Keratinocyte (primary cell): ENCODE data around the gene KIAA1755. TPM values are rescaled to one million over a fixed set of nuclear protein-coding genes. Genes with fewer than 3 reads are reported as not detected.
A peak's percentile ranks its signal among the peaks of the same experiment; 100 is the strongest.

Experiments
- DNase-seq: peaks from one replicate; pipeline ENCODE4 v3.0.0-alpha.2; 2011; ENCODE audit warnings: low read depth, missing footprints, low spot score
- FAIRE-seq: peaks from 2 replicates; lab custom pipeline; 2011; peaks lifted over from hg19 to GRCh38; lab: Jason Lieb, UNC
- H2AFZ ChIP-seq: 2 replicates; pipeline ENCODE4 v1.6.0; 2012; ENCODE audit warnings: low read length, control low read depth, inconsistent platforms; ENCODE audit not compliant: control insufficient read depth
- H3K27ac ChIP-seq: 2 replicates; pipeline ENCODE4 v1.5.1; 2011; ENCODE audit warnings: low read length; ENCODE audit not compliant: control insufficient read depth, insufficient read depth
- H3K27me3 ChIP-seq: 3 replicates; pipeline ENCODE4 v1.6.0; 2011; ENCODE audit warnings: low read length; ENCODE audit not compliant: control insufficient read depth, insufficient read depth; ENCODE audit errors: extremely low read depth
- H3K36me3 ChIP-seq, 2 experiments: 2 replicates in 1 of 2; 3 replicates in 1 of 2; pipeline ENCODE4 v1.5.1; 2011; ENCODE audit warnings: low read length in 2 of 2, mild to moderate bottlenecking in 1 of 2; ENCODE audit not compliant: control insufficient read depth in 2 of 2, insufficient read depth in 2 of 2; ENCODE audit errors: extremely low read depth in 1 of 2
- H3K4me1 ChIP-seq: 3 replicates; pipeline ENCODE4 v1.5.1; 2011; ENCODE audit warnings: low read length; ENCODE audit not compliant: control insufficient read depth, insufficient read depth; ENCODE audit errors: extremely low read depth
- H3K4me2 ChIP-seq: 3 replicates; pipeline ENCODE4 v1.6.0; 2011; ENCODE audit warnings: low read depth, low read length; ENCODE audit not compliant: control insufficient read depth, insufficient read depth; ENCODE audit errors: extremely low read depth
- H3K4me3 ChIP-seq, 3 experiments: fragments of 200-600 bp in 1 of 3; sonication (generic) in 1 of 3; 2 replicates in 2 of 3; 3 replicates in 1 of 3; pipeline ENCODE4 v1.5.1; 2011 to 2016; ENCODE audit warnings: low read length in 3 of 3, mild to moderate bottlenecking in 3 of 3, control low read depth in 2 of 3, inconsistent platforms in 1 of 3, low read depth in 1 of 3, mixed read lengths in 1 of 3, mixed run types in 1 of 3, moderate library complexity in 1 of 3; ENCODE audit not compliant: control insufficient read depth in 2 of 3, insufficient read depth in 2 of 3; ENCODE audit errors: extremely low read depth in 1 of 3
- H3K79me2 ChIP-seq: 2 replicates; pipeline ENCODE4 v1.6.0; 2012; ENCODE audit warnings: low read length; ENCODE audit not compliant: control insufficient read depth, insufficient read depth
- H3K9ac ChIP-seq: 3 replicates; pipeline ENCODE4 v1.6.0; 2011; ENCODE audit warnings: low read length; ENCODE audit not compliant: control insufficient read depth, insufficient read depth; ENCODE audit errors: extremely low read depth
- H3K9me1 ChIP-seq: 3 replicates; pipeline ENCODE4 v1.6.0; 2011; ENCODE audit warnings: low read length; ENCODE audit not compliant: control insufficient read depth, insufficient read depth; ENCODE audit errors: extremely low read depth
- H3K9me3 ChIP-seq: 2 replicates; pipeline ENCODE4 v1.5.1; 2012; ENCODE audit warnings: low read depth, low read length; ENCODE audit not compliant: control insufficient read depth
- H4K20me1 ChIP-seq: 3 replicates; pipeline ENCODE4 v1.6.0; 2011; ENCODE audit warnings: low read length; ENCODE audit not compliant: control insufficient read depth, insufficient read depth; ENCODE audit errors: extremely low read depth
- CTCF ChIP-seq, 3 experiments: IDR thresholded peaks in 1 of 3; conservative IDR thresholded peaks in 1 of 3; optimal IDR thresholded peaks in 1 of 3; 2 replicates in 2 of 3; 3 replicates in 1 of 3; pipeline versions ENCODE3 to v1.5.1; 2011; ENCODE audit warnings: low read length in 3 of 3, mild to moderate bottlenecking in 3 of 3, moderate library complexity in 2 of 3, control low read depth in 1 of 3, inconsistent platforms in 1 of 3; ENCODE audit not compliant: insufficient read depth in 2 of 3; ENCODE audit errors: extremely low read depth in 1 of 3
- EZH2 ChIP-seq: IDR thresholded peaks from one replicate; pipeline ENCODE4 v1.6.1; 2012; ENCODE audit warnings: inconsistent platforms, mild to moderate bottlenecking, low read length, moderate library complexity
- dilution Hi-C: fragments of 300-500 bp; cut with MboI; formaldehyde crosslinking; loops from one replicate; pipeline ENCODE4 v1.7.0; 2020; ENCODE audit warnings: low sequenced_read_pairs; ENCODE audit not compliant: extremely low pct_ligation_motif_present
- polyA plus RNA-seq, 5 experiments: library from polyadenylated mRNA; depleted of rRNA in 3 of 5; stranded (reverse) in 3 of 5; stranded (forward) in 1 of 5; unstranded in 1 of 5; fragments of >200 nt; gene quantifications; 1 replicate in 1 of 5; 2 replicates in 3 of 5; 3 replicates in 1 of 5; pipeline versions ENCODE4 v1.2.1 to v1.2.3, GENCODE V29; 2011 to 2012; ENCODE audit warnings: missing spikeins in 2 of 5, low read depth in 1 of 5, low replicate concordance in 1 of 5

The KIAA1755 gene
- polyA plus RNA-seq, 1 donor (not counting 4 experiments of a cell fraction or from before 2014, with no cell fraction given) = not detected

GRCh38 chr20:38197619-38198018 lies 62.9 kb downstream of the KIAA1755 start:
- Histone ChIP-seq H3K27me3 (no peaks in the 10 kb centered on the region), H2AFZ (no peak overlapping the region), H3K79me2 (no peaks in the 10 kb centered on the region), H3K27ac (no peak overlapping the region), H4K20me1 (no peaks in the 10 kb centered on the region), H3K4me3 (no peak overlapping the region), H3K4me1 (peaks cover 42% of the 10 kb centered on the region), H3K9me1 (no peaks in the 10 kb centered on the region), H3K4me2 (no peak overlapping the region), H3K9me3 (no peaks in the 10 kb centered on the region), H3K9ac (no peak overlapping the region), H3K36me3 (no peaks in the 10 kb centered on the region)
- DNase-seq = no peak
- dilution Hi-C loops = no loop called here
- no peak for FAIRE-seq
- TF ChIP-seq CTCF (optimal IDR thresholded peaks at IDR 0.05 in 1 of 3, IDR thresholded peaks at IDR 0.05 in 1 of 3, conservative IDR thresholded peaks at IDR 0.05 in 1 of 3; ENCODE audit: extremely low read depth in 1 of 3, insufficient read depth in 2 of 3, low read length in 3 of 3) = no peak

GRCh38 chr20:38197217-38197616 lies 63.3 kb downstream of the KIAA1755 start:
- Histone ChIP-seq H3K4me1 (peaks cover 42% of the 10 kb centered on the region), H3K9me1 (no peaks in the 10 kb centered on the region)

More at GRCh38 chr20:38197217-38197616, 63.3 kb downstream of the KIAA1755 start:
- H4K20me1 ChIP-seq = no peaks in the 10 kb centered on the region
- no peak overlapping the region for H2AFZ ChIP-seq
- H3K9ac ChIP-seq = no peak overlapping the region
- H3K4me3 ChIP-seq = no peak overlapping the region
- TF ChIP-seq CTCF (optimal IDR thresholded peaks at IDR 0.05 in 1 of 3, IDR thresholded peaks at IDR 0.05 in 1 of 3, conservative IDR thresholded peaks at IDR 0.05 in 1 of 3; ENCODE audit: extremely low read depth in 1 of 3, insufficient read depth in 2 of 3, low read length in 3 of 3) (no peak), EZH2 (no peak)
- no peak overlapping the region for H3K27ac ChIP-seq
- no peak overlapping the region for H3K4me2 ChIP-seq
- no peaks in the 10 kb centered on the region for H3K27me3 ChIP-seq
- no peaks in the 10 kb centered on the region for H3K79me2 ChIP-seq
- no peaks in the 10 kb centered on the region for H3K9me3 ChIP-seq
- dilution Hi-C loops = no loop called here
- FAIRE-seq = peak; percentile 9
- DNase-seq = no peak
- H3K36me3 ChIP-seq = no peaks in the 10 kb centered on the region
